ENCODE measurements around the gene RAB27A. TPM values are rescaled to one million over a fixed set of nuclear protein-coding genes. Genes with fewer than 3 reads are reported as not detected.

Gene RAB27A
- total RNA-seq, 1 experiment from 2014 or later: 8.0 TPM

GRCh38 chr15:55279746-55280351 is 9.8 kb downstream of the RAB27A start:
- TF ChIP-seq SIN3A (IDR thresholded peaks at IDR 0.05; ENCODE audit: borderline replicate concordance, insufficient read depth, low read depth, low read length): no peak
- no peak for TF ChIP-seq CTCF (IDR thresholded peaks at IDR 0.05)
- TF ChIP-seq TCF7L2 (IDR thresholded peaks at IDR 0.05; ENCODE audit: low read depth, low read length): no peak
- TF ChIP-seq, protein P1, sequence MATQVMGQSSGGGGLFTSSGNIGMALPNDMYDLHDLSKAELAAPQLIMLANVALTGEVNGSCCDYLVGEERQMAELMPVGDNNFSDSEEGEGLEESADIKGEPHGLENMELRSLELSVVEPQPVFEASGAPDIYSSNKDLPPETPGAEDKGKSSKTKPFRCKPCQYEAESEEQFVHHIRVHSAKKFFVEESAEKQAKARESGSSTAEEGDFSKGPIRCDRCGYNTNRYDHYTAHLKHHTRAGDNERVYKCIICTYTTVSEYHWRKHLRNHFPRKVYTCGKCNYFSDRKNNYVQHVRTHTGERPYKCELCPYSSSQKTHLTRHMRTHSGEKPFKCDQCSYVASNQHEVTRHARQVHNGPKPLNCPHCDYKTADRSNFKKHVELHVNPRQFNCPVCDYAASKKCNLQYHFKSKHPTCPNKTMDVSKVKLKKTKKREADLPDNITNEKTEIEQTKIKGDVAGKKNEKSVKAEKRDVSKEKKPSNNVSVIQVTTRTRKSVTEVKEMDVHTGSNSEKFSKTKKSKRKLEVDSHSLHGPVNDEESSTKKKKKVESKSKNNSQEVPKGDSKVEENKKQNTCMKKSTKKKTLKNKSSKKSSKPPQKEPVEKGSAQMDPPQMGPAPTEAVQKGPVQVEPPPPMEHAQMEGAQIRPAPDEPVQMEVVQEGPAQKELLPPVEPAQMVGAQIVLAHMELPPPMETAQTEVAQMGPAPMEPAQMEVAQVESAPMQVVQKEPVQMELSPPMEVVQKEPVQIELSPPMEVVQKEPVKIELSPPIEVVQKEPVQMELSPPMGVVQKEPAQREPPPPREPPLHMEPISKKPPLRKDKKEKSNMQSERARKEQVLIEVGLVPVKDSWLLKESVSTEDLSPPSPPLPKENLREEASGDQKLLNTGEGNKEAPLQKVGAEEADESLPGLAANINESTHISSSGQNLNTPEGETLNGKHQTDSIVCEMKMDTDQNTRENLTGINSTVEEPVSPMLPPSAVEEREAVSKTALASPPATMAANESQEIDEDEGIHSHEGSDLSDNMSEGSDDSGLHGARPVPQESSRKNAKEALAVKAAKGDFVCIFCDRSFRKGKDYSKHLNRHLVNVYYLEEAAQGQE (IDR thresholded peaks at IDR 0.05; ENCODE audit: insufficient read depth in 1 of 2, low read depth in 2 of 2, low read length in 1 of 2): no peak
- no peak for TF ChIP-seq POLR2AphosphoS5 (IDR thresholded peaks at IDR 0.05; ENCODE audit: low read depth, low read length)
- DNase-seq (ENCODE audit: low read depth, low spot score) (no peak), ATAC-seq (peak; percentile 53; the same call in 1 of the 2 replicates)
- Histone ChIP-seq H3K9me3 (ENCODE audit: control insufficient read depth, insufficient read depth, low read depth, low read length) (no peaks in the 10 kb centered on the region), H3K4me1 (ENCODE audit: control insufficient read depth, insufficient read depth, low read length) (no peaks in the 10 kb centered on the region), H3K27ac (ENCODE audit: low read length) (no peak overlapping the region), H3K27me3 (ENCODE audit: control insufficient read depth, insufficient read depth, low read length) (no peaks in the 10 kb centered on the region), H3K36me3 (ENCODE audit: control insufficient read depth, insufficient read depth, low read length) (no peaks in the 10 kb centered on the region), H3K4me3 (ENCODE audit: low read depth in 2 of 2, low read length in 2 of 2) (no peak overlapping the region)
- POLR2A ChIA-PET: no interaction called here
- in situ Hi-C loops (cut with HindIII; ENCODE audit: low pct_unique_long_range_greater_than_20kb, low sequenced_read_pairs) (no loop called here), intact Hi-C loops (cut with micrococcal nuclease; ENCODE audit: unreplicated experiment) (no loop called here)
- CTCF ChIA-PET: no interaction called here
- BruUV-seq (replicated peaks): no TSS peak

DNA sequence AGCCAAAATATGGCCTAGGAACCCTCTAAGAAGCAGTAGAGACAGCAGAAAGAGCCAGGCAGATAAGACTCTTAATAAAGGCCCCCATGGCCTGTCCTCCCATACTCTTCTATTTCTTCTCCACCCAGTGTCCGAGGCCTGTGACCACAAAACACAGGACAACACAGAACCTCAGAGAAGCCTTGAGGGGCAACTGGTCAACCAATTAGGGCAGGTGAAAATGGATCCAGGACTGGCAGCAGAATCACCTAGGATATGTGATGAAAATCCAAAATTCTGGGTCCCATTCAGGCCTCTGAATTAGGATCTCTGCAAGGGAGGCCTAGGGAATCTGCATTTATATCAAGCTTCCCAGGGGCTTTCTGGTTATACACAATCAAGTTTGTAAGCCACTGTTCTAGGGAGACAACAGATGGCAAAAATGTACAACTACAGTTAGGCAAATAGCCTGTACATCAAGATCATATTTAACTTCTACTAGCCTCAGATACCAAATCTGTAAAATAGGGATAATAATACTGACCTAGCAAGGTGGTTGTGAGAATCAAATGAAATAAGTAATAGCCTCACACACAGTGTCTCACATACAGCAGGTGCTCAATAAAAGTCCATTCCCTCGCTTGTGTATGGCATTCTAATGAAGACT is 10.4 kb downstream of the RAB27A start:
- POLR2A ChIA-PET: no interaction called here
- in situ Hi-C loops (cut with HindIII; ENCODE audit: low pct_unique_long_range_greater_than_20kb, low sequenced_read_pairs): no loop called here

More for the DNA sequence above, 10.4 kb downstream of the RAB27A start:
- DNase-seq (ENCODE audit: low read depth, low spot score) (no peak), ATAC-seq (no peak)
- TF ChIP-seq CTCF (IDR thresholded peaks at IDR 0.05) (no peak), SIN3A (IDR thresholded peaks at IDR 0.05; ENCODE audit: borderline replicate concordance, insufficient read depth, low read depth, low read length) (no peak), TCF7L2 (IDR thresholded peaks at IDR 0.05; ENCODE audit: low read depth, low read length) (no peak), POLR2AphosphoS5 (IDR thresholded peaks at IDR 0.05; ENCODE audit: low read depth, low read length) (no peak)
- TF ChIP-seq, protein P1 (IDR thresholded peaks at IDR 0.05; ENCODE audit: insufficient read depth in 1 of 2, low read depth in 2 of 2, low read length in 1 of 2): no peak
- CTCF ChIA-PET: no interaction called here
- intact Hi-C loops (cut with micrococcal nuclease; ENCODE audit: unreplicated experiment): no loop called here
- Histone ChIP-seq H3K27ac (ENCODE audit: low read length) (no peak overlapping the region), H3K27me3 (ENCODE audit: control insufficient read depth, insufficient read depth, low read length) (no peaks in the 10 kb centered on the region), H3K9me3 (ENCODE audit: control insufficient read depth, insufficient read depth, low read depth, low read length) (no peaks in the 10 kb centered on the region), H3K36me3 (ENCODE audit: control insufficient read depth, insufficient read depth, low read length) (no peaks in the 10 kb centered on the region), H3K4me3 (ENCODE audit: low read depth in 2 of 2, low read length in 2 of 2) (no peak overlapping the region), H3K4me1 (ENCODE audit: control insufficient read depth, insufficient read depth, low read length) (no peaks in the 10 kb centered on the region)
- BruUV-seq (replicated peaks): no TSS peak
